ENCODE measurements around the gene PNLIPRP2. TPM values are rescaled to one million over a fixed set of nuclear protein-coding genes. Genes with fewer than 3 reads are reported as not detected.

The PNLIPRP2 gene
- polyA plus RNA-seq, 1 of the 3 experiments (the other 2 are of a cell fraction): not detected

DNA sequence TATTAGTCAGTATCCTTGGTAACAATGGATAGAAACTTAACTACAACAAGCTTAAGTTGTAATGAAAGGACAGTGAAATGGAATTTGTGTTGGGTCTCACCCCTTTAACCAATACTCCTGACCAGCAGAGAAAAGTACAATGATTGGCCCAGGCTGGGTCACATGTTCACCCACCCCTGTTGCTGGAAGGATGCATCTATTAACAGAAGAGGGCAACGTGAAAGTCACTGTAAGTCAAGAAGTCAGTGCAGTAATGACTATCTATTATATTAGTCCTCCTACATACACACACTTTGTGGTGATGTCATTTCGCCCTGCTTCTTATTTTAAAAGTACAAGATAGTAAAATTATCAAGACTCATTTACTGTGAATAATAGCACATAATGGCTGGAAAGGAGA, 16.2 kb downstream of the PNLIPRP2 start:
- H3K4me3 ChIP-seq (ENCODE audit: low read depth in 2 of 2, low read length in 1 of 2): no peak overlapping the region
- TF ChIP-seq, protein P1, sequence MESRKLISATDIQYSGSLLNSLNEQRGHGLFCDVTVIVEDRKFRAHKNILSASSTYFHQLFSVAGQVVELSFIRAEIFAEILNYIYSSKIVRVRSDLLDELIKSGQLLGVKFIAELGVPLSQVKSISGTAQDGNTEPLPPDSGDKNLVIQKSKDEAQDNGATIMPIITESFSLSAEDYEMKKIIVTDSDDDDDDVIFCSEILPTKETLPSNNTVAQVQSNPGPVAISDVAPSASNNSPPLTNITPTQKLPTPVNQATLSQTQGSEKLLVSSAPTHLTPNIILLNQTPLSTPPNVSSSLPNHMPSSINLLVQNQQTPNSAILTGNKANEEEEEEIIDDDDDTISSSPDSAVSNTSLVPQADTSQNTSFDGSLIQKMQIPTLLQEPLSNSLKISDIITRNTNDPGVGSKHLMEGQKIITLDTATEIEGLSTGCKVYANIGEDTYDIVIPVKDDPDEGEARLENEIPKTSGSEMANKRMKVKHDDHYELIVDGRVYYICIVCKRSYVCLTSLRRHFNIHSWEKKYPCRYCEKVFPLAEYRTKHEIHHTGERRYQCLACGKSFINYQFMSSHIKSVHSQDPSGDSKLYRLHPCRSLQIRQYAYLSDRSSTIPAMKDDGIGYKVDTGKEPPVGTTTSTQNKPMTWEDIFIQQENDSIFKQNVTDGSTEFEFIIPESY (IDR thresholded peaks at IDR 0.05; ENCODE audit: borderline replicate concordance, low read depth): no peak
- TF ChIP-seq YY1 (IDR thresholded peaks at IDR 0.05; ENCODE audit: low read depth): no peak
- H3K9me2 ChIP-seq: no peaks in the 10 kb centered on the region
- no peaks in the 10 kb centered on the region for H3K36me3 ChIP-seq (replicated peaks in 1 of 2; ENCODE audit: control insufficient read depth in 1 of 2, insufficient read depth in 2 of 2, low read length in 1 of 2)
- H3K9me3 ChIP-seq: no peaks in the 10 kb centered on the region
- H3K27me3 ChIP-seq (ENCODE audit: insufficient read depth): no peaks in the 10 kb centered on the region; the same call in 1 of the 2 replicates
- no peaks in the 10 kb centered on the region for H4K20me1 ChIP-seq (ENCODE audit: insufficient read depth)
- H3K9ac ChIP-seq: no peak overlapping the region
- ChIA-PET POLR2A (no interaction called here), CTCF (interaction anchor here (0.8 to 1.2 kb wide), 2 partner anchors 151 to 160 kb away, joined by 3 read pairs; no protein-coding TSS in a partner anchor)
- DNase-seq: no peak
- H3F3A ChIP-seq (replicated peaks; ENCODE audit: insufficient read depth): no peaks in the 10 kb centered on the region
- no peak overlapping the region for H3K27ac ChIP-seq (ENCODE audit: low read depth in 2 of 2, low read length in 1 of 2)
- no peaks in the 10 kb centered on the region for H3K4me1 ChIP-seq (ENCODE audit: control insufficient read depth in 1 of 2, insufficient read depth in 2 of 2, low read depth in 1 of 2, low read length in 1 of 2)
- H3K4me2 ChIP-seq: no peak overlapping the region
- no peak overlapping the region for H2AFZ ChIP-seq (ENCODE audit: low read depth)
- WGBS (ENCODE audit: low lambda C conversion rate): 15% methylated on average over 2 of the region's 2 CpGs
- no peaks in the 10 kb centered on the region for H3K79me2 ChIP-seq (ENCODE audit: insufficient read depth)

GRCh38 chr10:116637830-116638229, 17.1 kb downstream of the PNLIPRP2 start:
- H3K4me2 ChIP-seq: no peak overlapping the region
- no peak overlapping the region for H3K9ac ChIP-seq
- no peak overlapping the region for H3K27ac ChIP-seq (ENCODE audit: low read depth in 2 of 2, low read length in 1 of 2)
- no peaks in the 10 kb centered on the region for H3K79me2 ChIP-seq (ENCODE audit: insufficient read depth)
- POLR2A ChIA-PET: no interaction called here
- no peak for DNase-seq
- H3K9me3 ChIP-seq: no peaks in the 10 kb centered on the region
- H3K9me2 ChIP-seq: no peaks in the 10 kb centered on the region
- H2AFZ ChIP-seq (ENCODE audit: low read depth): no peak overlapping the region
- TF ChIP-seq RCOR1 (IDR thresholded peaks at IDR 0.05; ENCODE audit: low read length): no peak
- no peak for TF ChIP-seq FOXM1 (IDR thresholded peaks at IDR 0.05; ENCODE audit: low read depth)
- TF ChIP-seq, protein P2, sequence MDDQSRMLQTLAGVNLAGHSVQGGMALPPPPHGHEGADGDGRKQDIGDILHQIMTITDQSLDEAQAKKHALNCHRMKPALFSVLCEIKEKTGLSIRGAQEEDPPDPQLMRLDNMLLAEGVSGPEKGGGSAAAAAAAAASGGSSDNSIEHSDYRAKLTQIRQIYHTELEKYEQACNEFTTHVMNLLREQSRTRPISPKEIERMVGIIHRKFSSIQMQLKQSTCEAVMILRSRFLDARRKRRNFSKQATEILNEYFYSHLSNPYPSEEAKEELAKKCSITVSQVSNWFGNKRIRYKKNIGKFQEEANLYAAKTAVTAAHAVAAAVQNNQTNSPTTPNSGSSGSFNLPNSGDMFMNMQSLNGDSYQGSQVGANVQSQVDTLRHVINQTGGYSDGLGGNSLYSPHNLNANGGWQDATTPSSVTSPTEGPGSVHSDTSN (IDR thresholded peaks at IDR 0.05): no peak
- WGBS (ENCODE audit: low lambda C conversion rate): 0% methylated on average over 1 of the region's 1 CpG
- no peaks in the 10 kb centered on the region for H3K36me3 ChIP-seq (replicated peaks in 1 of 2; ENCODE audit: control insufficient read depth in 1 of 2, insufficient read depth in 2 of 2, low read length in 1 of 2)
- H3K27me3 ChIP-seq (ENCODE audit: insufficient read depth): no peaks in the 10 kb centered on the region; the same call in 1 of the 2 replicates
- CTCF ChIA-PET: interaction anchor here (1.7 kb wide), 1 partner anchor 151 kb away, joined by 4 read pairs; no protein-coding TSS in a partner anchor
- H3K4me3 ChIP-seq (ENCODE audit: low read depth in 2 of 2, low read length in 1 of 2): no peak overlapping the region
- no peaks in the 10 kb centered on the region for H3K4me1 ChIP-seq (ENCODE audit: control insufficient read depth in 1 of 2, insufficient read depth in 2 of 2, low read depth in 1 of 2, low read length in 1 of 2)
- H3F3A ChIP-seq (replicated peaks; ENCODE audit: insufficient read depth): no peaks in the 10 kb centered on the region
- no peaks in the 10 kb centered on the region for H4K20me1 ChIP-seq (ENCODE audit: insufficient read depth)

- Histone ChIP-seq H3K9me2 (no peaks in the 10 kb centered on the region), H4K20me1 (ENCODE audit: insufficient read depth) (no peaks in the 10 kb centered on the region), H3K4me3 (ENCODE audit: low read depth in 2 of 2, low read length in 1 of 2) (no peak overlapping the region), H3K9ac (no peak overlapping the region), H3K4me1 (ENCODE audit: control insufficient read depth in 1 of 2, insufficient read depth in 2 of 2, low read depth in 1 of 2, low read length in 1 of 2) (no peaks in the 10 kb centered on the region), H3F3A (replicated peaks; ENCODE audit: insufficient read depth) (no peaks in the 10 kb centered on the region), H3K27ac (ENCODE audit: low read depth in 2 of 2, low read length in 1 of 2) (no peak overlapping the region), H3K79me2 (ENCODE audit: insufficient read depth) (no peaks in the 10 kb centered on the region), H3K4me2 (no peak overlapping the region), H3K9me3 (no peaks in the 10 kb centered on the region), H2AFZ (ENCODE audit: low read depth) (no peak overlapping the region), H3K27me3 (ENCODE audit: insufficient read depth) (no peaks in the 10 kb centered on the region; the same call in 1 of the 2 replicates), H3K36me3 (replicated peaks in 1 of 2; ENCODE audit: control insufficient read depth in 1 of 2, insufficient read depth in 2 of 2, low read length in 1 of 2) (no peaks in the 10 kb centered on the region)
- WGBS (ENCODE audit: low lambda C conversion rate): 87% methylated on average over 3 of the region's 5 CpGs
- ChIA-PET POLR2A (no interaction called here), CTCF (interaction anchor here (1.0 to 3.1 kb wide), 4 partner anchors 8 to 529 kb away, joined by 3 to 12 read pairs (median 6); no protein-coding TSS in a partner anchor)
- no peak for DNase-seq
- TF ChIP-seq NFIC (IDR thresholded peaks at IDR 0.05; ENCODE audit: borderline replicate concordance): no peak
- no peak for TF ChIP-seq ELF1 (IDR thresholded peaks at IDR 0.05)
- TF ChIP-seq RCOR1 (IDR thresholded peaks at IDR 0.05; ENCODE audit: low read length): no peak
- no peak for TF ChIP-seq GATA2 (CRISPR knock-in tag; IDR thresholded peaks at IDR 0.05)
- TF ChIP-seq TAF1 (IDR thresholded peaks at IDR 0.05; ENCODE audit: borderline replicate concordance, low read depth, low read length): no peak
- TF ChIP-seq, protein P3, sequence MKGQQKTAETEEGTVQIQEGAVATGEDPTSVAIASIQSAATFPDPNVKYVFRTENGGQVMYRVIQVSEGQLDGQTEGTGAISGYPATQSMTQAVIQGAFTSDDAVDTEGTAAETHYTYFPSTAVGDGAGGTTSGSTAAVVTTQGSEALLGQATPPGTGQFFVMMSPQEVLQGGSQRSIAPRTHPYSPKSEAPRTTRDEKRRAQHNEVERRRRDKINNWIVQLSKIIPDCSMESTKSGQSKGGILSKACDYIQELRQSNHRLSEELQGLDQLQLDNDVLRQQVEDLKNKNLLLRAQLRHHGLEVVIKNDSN (IDR thresholded peaks at IDR 0.05; ENCODE audit: borderline replicate concordance, low read depth): no peak
- no peak for TF ChIP-seq SMC3 (IDR thresholded peaks at IDR 0.05; ENCODE audit: low read depth, low read length)
- TF ChIP-seq EP300 (IDR thresholded peaks at IDR 0.05; ENCODE audit: borderline replicate concordance in 1 of 2, low read depth in 1 of 2, low read length in 1 of 2): no peak
- TF ChIP-seq, protein P4, sequence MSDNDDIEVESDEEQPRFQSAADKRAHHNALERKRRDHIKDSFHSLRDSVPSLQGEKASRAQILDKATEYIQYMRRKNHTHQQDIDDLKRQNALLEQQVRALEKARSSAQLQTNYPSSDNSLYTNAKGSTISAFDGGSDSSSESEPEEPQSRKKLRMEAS (IDR thresholded peaks at IDR 0.05; ENCODE audit: low read depth): no peak
Measured at GRCh38 chr10:116646502-116646901, 25.7 kb downstream of the PNLIPRP2 start.
